ENCODE results near the gene ABCB7.

Gene ABCB7

GRCh38 chrX:75155447-75155826, 646 bp downstream of the ABCB7 start:
- TF ChIP-seq, protein P1, sequence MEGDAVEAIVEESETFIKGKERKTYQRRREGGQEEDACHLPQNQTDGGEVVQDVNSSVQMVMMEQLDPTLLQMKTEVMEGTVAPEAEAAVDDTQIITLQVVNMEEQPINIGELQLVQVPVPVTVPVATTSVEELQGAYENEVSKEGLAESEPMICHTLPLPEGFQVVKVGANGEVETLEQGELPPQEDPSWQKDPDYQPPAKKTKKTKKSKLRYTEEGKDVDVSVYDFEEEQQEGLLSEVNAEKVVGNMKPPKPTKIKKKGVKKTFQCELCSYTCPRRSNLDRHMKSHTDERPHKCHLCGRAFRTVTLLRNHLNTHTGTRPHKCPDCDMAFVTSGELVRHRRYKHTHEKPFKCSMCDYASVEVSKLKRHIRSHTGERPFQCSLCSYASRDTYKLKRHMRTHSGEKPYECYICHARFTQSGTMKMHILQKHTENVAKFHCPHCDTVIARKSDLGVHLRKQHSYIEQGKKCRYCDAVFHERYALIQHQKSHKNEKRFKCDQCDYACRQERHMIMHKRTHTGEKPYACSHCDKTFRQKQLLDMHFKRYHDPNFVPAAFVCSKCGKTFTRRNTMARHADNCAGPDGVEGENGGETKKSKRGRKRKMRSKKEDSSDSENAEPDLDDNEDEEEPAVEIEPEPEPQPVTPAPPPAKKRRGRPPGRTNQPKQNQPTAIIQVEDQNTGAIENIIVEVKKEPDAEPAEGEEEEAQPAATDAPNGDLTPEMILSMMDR (IDR thresholded peaks at IDR 0.05; ENCODE audit: low read depth, low read length): no peak
- H3K27me3 ChIP-seq: no peaks in the 10 kb centered on the region
- no peaks in the 10 kb centered on the region for H3K4me1 ChIP-seq
- no peaks in the 10 kb centered on the region for H3K36me3 ChIP-seq
- H3K9me3 ChIP-seq: no peaks in the 10 kb centered on the region
- DNase-seq: no peak
- H3K4me3 ChIP-seq (ENCODE audit: low read depth, low read length): peak overlapping the region; percentile 86

DNA sequence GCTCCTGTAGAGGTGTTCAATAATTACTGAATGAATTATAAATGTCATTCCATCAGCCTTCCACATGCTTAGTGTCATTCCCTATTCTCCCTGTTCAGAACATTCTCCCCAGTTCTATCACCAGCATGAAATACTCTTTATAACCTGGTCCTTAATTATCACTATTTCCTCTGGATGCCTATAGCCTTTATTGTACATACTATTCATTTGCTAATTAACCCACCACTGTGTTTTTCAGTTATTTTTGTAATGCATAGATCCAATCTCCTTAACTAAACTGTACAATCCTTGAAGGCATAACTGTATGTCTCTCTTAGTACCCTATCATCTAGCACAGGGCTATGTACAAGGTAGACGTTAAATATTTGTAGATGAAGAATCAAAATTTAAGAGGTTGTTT, 1.2 kb downstream of the ABCB7 start:
- no peaks in the 10 kb centered on the region for H3K36me3 ChIP-seq
- no peaks in the 10 kb centered on the region for H3K9me3 ChIP-seq
- TF ChIP-seq, protein P1 (IDR thresholded peaks at IDR 0.05; ENCODE audit: low read depth, low read length): no peak
- no peaks in the 10 kb centered on the region for H3K27me3 ChIP-seq
- DNase-seq: no peak
- H3K4me1 ChIP-seq: no peaks in the 10 kb centered on the region
- H3K4me3 ChIP-seq (ENCODE audit: low read depth, low read length): peak overlapping the region; percentile 86

DNA sequence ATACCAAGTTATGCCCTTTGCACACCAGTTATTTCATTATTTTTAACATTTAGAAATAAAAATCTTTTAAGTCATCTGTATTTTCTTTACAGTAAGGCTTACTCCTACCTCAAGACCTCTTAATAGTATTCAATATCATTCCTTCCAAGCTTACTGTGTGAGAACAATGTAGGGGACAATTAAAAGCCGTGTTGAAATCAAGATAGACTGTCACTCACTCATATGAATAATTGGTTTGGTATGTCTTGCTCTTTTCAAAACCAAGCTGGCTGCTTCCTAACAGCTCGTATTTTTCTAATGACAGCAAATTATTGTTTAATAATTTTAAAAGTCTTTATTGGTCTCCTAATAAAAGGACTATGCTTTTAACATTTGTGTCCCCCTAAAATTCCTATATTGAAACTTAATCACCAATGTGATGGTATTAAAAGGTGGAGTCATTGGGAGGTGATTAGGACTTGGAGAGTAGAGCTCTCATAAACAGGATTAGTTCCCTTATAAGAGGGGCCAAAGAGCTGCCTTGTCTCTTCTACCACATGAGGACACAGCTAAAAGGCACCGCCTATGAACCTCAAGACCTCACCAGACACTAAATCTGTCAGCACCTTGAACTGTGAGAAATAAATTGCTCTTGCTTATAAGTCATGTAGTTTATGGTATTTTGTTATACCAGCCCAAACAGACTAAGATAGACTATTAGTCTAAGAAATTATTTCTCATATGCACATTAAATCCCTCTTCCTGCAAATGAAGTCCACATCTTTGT, 4.1 kb downstream of the ABCB7 start:
- H3K9me3 ChIP-seq: no peaks in the 10 kb centered on the region
- H3K4me3 ChIP-seq (ENCODE audit: low read depth, low read length): no peak overlapping the region
- no peaks in the 10 kb centered on the region for H3K36me3 ChIP-seq
- TF ChIP-seq, protein P1 (IDR thresholded peaks at IDR 0.05; ENCODE audit: low read depth, low read length): no peak
- no peaks in the 10 kb centered on the region for H3K27me3 ChIP-seq
- DNase-seq: no peak
- H3K4me1 ChIP-seq: no peaks in the 10 kb centered on the region

DNA sequence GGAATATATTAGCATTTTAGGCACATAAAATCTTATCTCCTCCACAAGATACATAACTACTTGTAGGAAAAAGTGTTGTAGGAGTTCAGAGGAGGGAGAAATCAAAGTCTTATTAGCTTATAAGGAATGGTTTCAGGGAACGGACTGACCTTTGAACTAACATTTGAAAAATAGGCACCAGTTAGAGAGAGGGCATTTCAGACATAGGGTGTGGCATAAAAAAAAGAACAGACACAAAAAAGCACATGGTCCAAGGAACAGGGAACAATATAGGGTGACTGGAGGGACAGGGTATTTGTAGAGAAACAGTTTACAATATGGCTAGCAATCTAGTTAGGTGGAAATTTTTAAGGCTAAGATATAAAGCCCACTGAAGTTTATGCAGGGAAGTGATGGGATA, 6.4 kb downstream of the ABCB7 start:
- no peak overlapping the region for H3K4me3 ChIP-seq (ENCODE audit: low read depth, low read length)
- no peak for DNase-seq
- no peaks in the 10 kb centered on the region for H3K9me3 ChIP-seq
- H3K4me1 ChIP-seq: no peaks in the 10 kb centered on the region
- TF ChIP-seq, protein P1 (IDR thresholded peaks at IDR 0.05; ENCODE audit: low read depth, low read length): no peak
- no peaks in the 10 kb centered on the region for H3K27me3 ChIP-seq
- no peaks in the 10 kb centered on the region for H3K36me3 ChIP-seq

- Histone ChIP-seq H3K4me3 (ENCODE audit: low read depth, low read length) (no peak overlapping the region), H3K9me3 (no peaks in the 10 kb centered on the region)
These were observed 23.4 kb downstream of the ABCB7 start for GRCh38 chrX:75132672-75133071.

More at GRCh38 chrX:75132672-75133071, 23.4 kb downstream of the ABCB7 start:
- no peak for DNase-seq
- Histone ChIP-seq H3K27me3 (no peaks in the 10 kb centered on the region), H3K36me3 (no peaks in the 10 kb centered on the region), H3K4me1 (no peaks in the 10 kb centered on the region)
- TF ChIP-seq, protein P1 (IDR thresholded peaks at IDR 0.05; ENCODE audit: low read depth, low read length): no peak
